GM18505 (cell line): ENCODE data around the gene C11orf97.

Source experiments
- ATAC-seq: cut with Tn5 transposase; IDR thresholded peaks from one replicate; pipeline ENCODE4 v1.9.1; 2021; ENCODE audit not compliant: unreplicated experiment
- POLR2A ChIP-seq: IDR thresholded peaks from 4 replicates; pipeline ENCODE4 v1.6.1; 2011; ENCODE audit warnings: borderline replicate concordance; ENCODE audit not compliant: insufficient read depth, insufficient read length; ENCODE audit errors: extremely low read depth

The C11orf97 gene

DNA sequence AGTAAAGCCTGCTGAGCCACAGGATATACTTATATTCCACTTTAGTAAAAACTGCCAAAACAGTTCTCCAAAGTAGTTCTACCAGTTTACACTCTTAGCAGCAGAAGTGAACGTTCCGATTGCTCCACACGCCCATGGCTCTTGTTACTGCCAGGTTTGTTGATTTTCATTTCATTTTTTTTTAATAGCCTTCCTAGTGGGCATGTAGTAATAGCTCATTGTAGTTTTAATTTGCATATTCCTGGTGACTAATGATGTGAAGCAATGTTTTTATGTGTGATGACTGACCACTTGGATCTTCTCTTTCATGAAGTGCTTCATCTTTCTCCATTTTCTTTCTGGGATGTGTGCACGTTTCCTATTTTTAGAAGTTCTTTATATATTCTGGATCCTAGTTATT, 4.8 kb upstream of the C11orf97 start:
- ATAC-seq, result no peak
- TF ChIP-seq POLR2A, result no peak

- ATAC-seq, result no peak
- no peak for TF ChIP-seq POLR2A
These were observed 830 bp downstream of the C11orf97 start for GRCh38 chr11:94513091-94513490.

DNA sequence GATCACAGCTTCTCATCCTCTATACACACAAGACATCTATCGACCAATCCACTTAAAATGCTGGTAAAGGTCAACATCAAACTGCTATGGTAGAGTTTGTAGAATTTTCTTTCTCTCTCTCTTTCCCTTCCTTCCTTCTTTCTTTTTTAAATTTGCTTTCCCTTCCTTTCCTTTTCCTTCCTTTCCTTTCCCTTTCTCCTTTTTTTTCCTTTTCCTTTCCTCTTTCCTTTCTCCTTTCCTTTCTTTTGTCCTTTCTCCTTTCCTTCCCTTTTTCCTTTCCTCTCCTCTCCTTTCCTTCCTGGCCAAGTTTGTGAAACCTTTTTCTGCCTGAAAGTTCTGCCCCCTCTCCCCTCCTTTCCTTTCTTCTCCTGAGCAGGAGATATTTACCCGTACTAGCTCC, 3.1 kb downstream of the C11orf97 start:
- no peak for TF ChIP-seq POLR2A

GRCh38 chr11:94516725-94517124, 4.5 kb downstream of the C11orf97 start:
- ATAC-seq, result no peak
- TF ChIP-seq POLR2A, result no peak

More for the DNA sequence above, 3.1 kb downstream of the C11orf97 start:
- no peak for ATAC-seq

GRCh38 chr11:94518300-94518699, 6.0 kb downstream of the C11orf97 start:
- TF ChIP-seq POLR2A, result no peak
- no peak for ATAC-seq

GRCh38 chr11:94519478-94520084, 7.3 kb downstream of the C11orf97 start:
- TF ChIP-seq POLR2A, result no peak
- ATAC-seq, result no peak

GRCh38 chr11:94521684-94522083, 9.4 kb downstream of the C11orf97 start:
- ATAC-seq, result no peak
- TF ChIP-seq POLR2A, result no peak

DNA sequence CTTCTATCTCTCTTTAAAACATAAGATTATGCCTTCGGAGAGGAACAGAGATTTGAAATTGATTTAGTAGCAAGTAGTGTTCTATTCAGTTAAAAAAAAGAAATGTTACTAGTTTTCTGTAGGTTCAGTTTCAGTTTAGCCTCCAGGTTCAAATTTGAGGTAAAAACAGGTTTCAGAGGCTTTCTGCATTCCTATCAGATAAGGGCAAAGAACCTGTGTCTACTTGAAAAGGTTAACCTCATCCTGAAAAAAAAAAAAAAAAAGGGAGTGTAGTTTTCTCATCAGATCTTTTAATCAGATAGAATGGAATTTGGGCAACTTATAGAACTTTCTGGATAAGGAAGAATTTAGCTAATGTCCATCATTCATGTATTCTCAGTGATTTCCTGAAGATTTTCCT, 12.1 kb downstream of the C11orf97 start:
- no peak for ATAC-seq
- no peak for TF ChIP-seq POLR2A

- ATAC-seq, result no peak
- no peak for TF ChIP-seq POLR2A
These were observed 13.5 kb downstream of the C11orf97 start for GRCh38 chr11:94525546-94526324.

DNA sequence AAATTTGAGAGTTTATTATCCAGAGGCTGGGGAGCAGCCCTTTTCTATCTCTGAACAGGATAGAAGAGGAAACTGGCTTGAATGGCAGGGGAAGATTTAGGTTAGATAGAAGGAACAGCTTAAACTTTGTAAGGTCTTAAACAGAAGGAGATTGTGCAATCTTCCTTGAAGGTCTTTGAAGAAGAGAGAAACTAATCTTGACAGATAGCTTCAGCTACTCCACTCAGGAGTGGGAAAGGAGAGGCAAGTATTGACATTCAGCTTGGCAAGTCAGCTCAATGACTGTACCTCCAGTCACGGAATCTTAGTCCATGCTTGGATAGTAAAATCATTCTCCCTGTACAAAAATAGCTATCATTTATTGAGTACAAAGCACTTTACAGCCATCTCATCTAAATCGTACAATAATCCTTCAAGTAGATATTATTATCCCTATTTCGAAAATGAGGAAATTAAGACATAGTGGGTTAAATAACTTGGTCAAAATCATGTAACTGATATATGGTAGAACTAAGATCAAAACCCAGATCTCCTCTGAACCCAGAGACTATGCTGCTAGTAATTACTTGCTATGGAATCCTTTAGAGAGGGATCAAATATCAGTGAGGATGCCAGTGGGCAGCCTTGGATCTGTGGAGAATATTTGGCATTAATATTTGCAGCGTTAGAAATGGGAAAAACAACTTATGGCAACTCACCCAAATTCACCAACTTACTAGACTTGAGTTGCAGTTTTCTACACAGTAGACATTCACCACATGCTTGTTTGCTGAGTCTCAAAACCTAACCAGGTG, 14.6 kb downstream of the C11orf97 start:
- TF ChIP-seq POLR2A, result no peak
- no peak for ATAC-seq

- ATAC-seq, result no peak
These were observed 16.3 kb downstream of the C11orf97 start for GRCh38 chr11:94528551-94528950.

DNA sequence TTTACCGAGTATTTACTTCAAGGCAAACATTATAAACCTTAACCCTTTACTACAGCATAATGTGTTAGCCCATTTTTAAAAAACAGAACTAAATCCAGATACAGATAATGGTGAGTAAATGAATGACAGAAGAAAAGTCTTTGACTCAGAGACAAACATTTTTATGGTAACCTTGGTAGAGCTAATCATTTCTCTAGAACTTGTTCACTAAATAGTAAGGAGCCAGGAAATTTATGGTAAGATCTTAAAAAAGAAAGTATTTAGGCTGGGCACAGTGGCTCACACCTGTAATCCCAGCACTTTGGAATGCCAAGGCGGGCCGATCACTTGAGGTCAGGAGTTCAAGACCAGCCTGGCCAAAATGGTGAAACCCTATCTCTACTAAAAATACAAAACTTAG, 19.9 kb downstream of the C11orf97 start:
- no peak for TF ChIP-seq POLR2A
- no peak for ATAC-seq

More at GRCh38 chr11:94528551-94528950, 16.3 kb downstream of the C11orf97 start:
- TF ChIP-seq POLR2A, result no peak

GRCh38 chr11:94533206-94533605, 20.9 kb downstream of the C11orf97 start:
- no peak for ATAC-seq
- TF ChIP-seq POLR2A, result no peak

DNA sequence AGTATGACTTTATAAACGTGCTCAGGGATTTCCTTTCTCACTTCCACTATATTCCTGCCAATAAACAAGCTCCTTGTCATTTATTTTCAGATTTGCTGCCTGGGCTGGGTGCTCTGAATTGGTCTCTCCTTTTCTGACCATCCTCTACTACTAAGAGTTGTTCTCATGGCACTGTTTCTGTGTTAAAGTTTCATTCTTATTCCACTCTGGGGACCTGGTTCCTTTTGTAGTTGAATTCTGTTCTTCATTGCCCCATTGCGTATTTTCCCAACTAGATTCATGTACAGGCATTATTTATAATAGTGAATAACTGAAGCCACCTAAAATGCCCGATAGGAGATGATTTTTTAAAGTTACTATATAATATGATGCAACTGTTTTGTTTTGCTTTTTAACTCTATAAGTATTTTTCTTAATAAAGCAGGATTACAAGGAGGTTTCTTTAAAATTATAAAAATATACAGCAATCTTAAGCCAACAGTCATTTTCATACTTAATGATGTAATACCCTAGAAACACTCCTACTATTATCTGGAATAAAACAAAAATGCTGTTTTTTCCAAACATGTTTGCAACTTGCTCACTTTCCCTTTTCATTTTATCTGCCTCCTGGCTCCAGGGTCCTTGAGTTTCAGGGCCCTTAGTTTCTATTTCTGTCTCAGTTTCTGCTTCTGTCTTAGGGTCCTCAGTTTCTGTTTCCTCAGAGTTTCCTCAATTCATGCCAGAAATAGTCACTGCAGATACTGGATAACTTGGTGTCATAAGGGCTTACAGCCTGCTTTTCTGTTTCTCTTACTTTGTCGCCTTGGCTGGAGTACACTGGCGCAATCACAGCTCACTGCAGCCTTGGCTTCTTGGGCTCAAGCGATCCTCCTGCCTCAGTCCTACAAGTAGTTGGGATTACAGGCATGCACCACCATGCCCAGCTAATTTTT, 21.7 kb downstream of the C11orf97 start:
- no peak for ATAC-seq
- no peak for TF ChIP-seq POLR2A
